GM23248 (cell line): ENCODE results near the gene BSG.

Experiments
- EZH2 ChIP-seq: fragments of 200-600 bp; sonication (generic); IDR thresholded peaks from 2 replicates; pipeline ENCODE4 v1.6.1; 2018; ENCODE audit warnings: antibody characterized with exemption, mild to moderate bottlenecking; ENCODE audit not compliant: insufficient read depth, poor library complexity, severe bottlenecking
- EZH2phosphoT487 ChIP-seq: fragments of 200-600 bp; sonication (generic); IDR thresholded peaks from 2 replicates; pipeline ENCODE4 v1.6.1; 2018; ENCODE audit warnings: antibody characterized with exemption, moderate library complexity, mild to moderate bottlenecking, low read depth; ENCODE audit not compliant: insufficient read depth

- peak; percentile 76; the same call in 1 of the 2 replicates for TF ChIP-seq EZH2phosphoT487
- no peak for TF ChIP-seq EZH2
These were observed 39.1 kb downstream of the BSG start for GRCh38 chr19:611481-611868.
